HCT116 (cell line): ENCODE measurements around the gene SLC22A15. TPM values are rescaled to one million over a fixed set of nuclear protein-coding genes. Genes with fewer than 3 reads are reported as not detected.
A peak's percentile ranks its signal among the peaks of the same experiment; 100 is the strongest.

Experiments used
- ATAC-seq: fragments of 200-7000 bp; cut with Tn5 transposase; 2 replicates; pipeline ENCODE4 v1.9.1; 2020; ENCODE audit warnings: mild to moderate bottlenecking, moderate library complexity
- BruUV-seq: library from RNA; stranded (reverse); fragments of 400-500 nt; replicated peaks from 2 replicates; lab custom pipeline; 2021; lab: Mats Ljungman, UMichigan
- CTCF ChIA-PET: fragments of 300-600 bp; sonication (Branson Sonifier 250); formaldehyde crosslinking; loops from one replicate; lab custom pipeline; 2021; ENCODE audit warnings: antibody characterized with exemption; lab: Charles Lee
- POLR2A ChIA-PET: fragments of 300-600, 350-600 bp; sonication (Branson Sonifier 250); formaldehyde crosslinking; loops from one replicate; lab custom pipeline; 2021; ENCODE audit warnings: antibody characterized with exemption; lab: Charles Lee
- RAD21 ChIA-PET, 2 experiments: fragments of 300-600 bp; sonication (Branson Sonifier 250); formaldehyde crosslinking; loops; one replicate each; lab custom pipeline; 2023; ENCODE audit warnings: low total read pairs in 2 of 2; ENCODE audit not compliant: uncharacterized antibody in 2 of 2, unreplicated experiment in 2 of 2, low non-redundant PET in 1 of 2; lab: Charles Lee
- DNase-seq: peaks from one replicate; pipeline ENCODE4 v3.0.0-alpha.2; 2010; ENCODE audit warnings: low read depth, low spot score
- H2AFZ ChIP-seq: fragments of 200-600 bp; shearing (Covaris generic), sonication (generic); 2 replicates; pipeline ENCODE4 v1.6.1; 2017; ENCODE audit warnings: low read depth, mixed run types, mixed read lengths, antibody characterized with exemption, low read length; ENCODE audit not compliant: poor library complexity, severe bottlenecking
- H3K27ac ChIP-seq: 2 replicates; pipeline ENCODE4 v1.5.1; 2012; ENCODE audit warnings: low read depth, low read length
- H3K27me3 ChIP-seq: fragments of 200-600 bp; sonication (generic); 2 replicates; pipeline ENCODE4 v1.6.1; 2016; ENCODE audit warnings: mixed run types, low read length, mixed read lengths; ENCODE audit not compliant: insufficient read depth
- H3K36me3 ChIP-seq, 2 experiments: fragments of 200-500 bp in 1 of 2; fragments of 200-600 bp in 1 of 2; sonication (Bioruptor generic) in 1 of 2; sonication (generic) in 1 of 2; 2 replicates each; pipeline versions ENCODE4 v1.5.1 to v1.6.1; 2014 to 2016; ENCODE audit warnings: low read length in 2 of 2, inconsistent platforms in 1 of 2, mixed read lengths in 1 of 2, mixed run types in 1 of 2; ENCODE audit not compliant: insufficient read depth in 2 of 2, control insufficient read depth in 1 of 2
- H3K4me1 ChIP-seq, 2 experiments: fragments of 200-600 bp in 1 of 2; sonication (generic) in 1 of 2; 2 replicates each; pipeline versions ENCODE4 v1.5.1 to v1.6.1; 2012 to 2017; ENCODE audit warnings: low read length in 2 of 2, inconsistent platforms in 1 of 2, mild to moderate bottlenecking in 1 of 2, mixed read lengths in 1 of 2, mixed run types in 1 of 2, moderate library complexity in 1 of 2; ENCODE audit not compliant: insufficient read depth in 2 of 2, control insufficient read depth in 1 of 2
- H3K4me2 ChIP-seq: fragments of 200-600 bp; sonication (generic); 2 replicates; pipeline ENCODE4 v1.6.1; 2017; ENCODE audit warnings: mixed run types, low read length, mixed read lengths
- H3K4me3 ChIP-seq, 2 experiments: fragments of 200-600 bp in 1 of 2; sonication (generic) in 1 of 2; replicated peaks in 1 of 2; 2 replicates each; pipeline ENCODE4 v1.5.1; 2011 to 2016; ENCODE audit warnings: low read length in 2 of 2, control low read depth in 1 of 2, low read depth in 1 of 2, mild to moderate bottlenecking in 1 of 2, mixed read lengths in 1 of 2, mixed run types in 1 of 2
- H3K79me2 ChIP-seq: fragments of 200-600 bp; sonication (generic); 2 replicates; pipeline ENCODE4 v1.6.1; 2017; ENCODE audit warnings: mild to moderate bottlenecking, mixed run types, low read length, moderate library complexity, mixed read lengths; ENCODE audit not compliant: insufficient read depth
- H3K9ac ChIP-seq: fragments of 200-600 bp; sonication (generic); 2 replicates; pipeline ENCODE4 v1.6.1; 2016; ENCODE audit warnings: low read length, mixed read lengths
- H3K9me2 ChIP-seq: fragments of 200-600 bp; sonication (generic), shearing (Covaris generic); 2 replicates; pipeline ENCODE4 v1.6.1; 2017; ENCODE audit warnings: mixed run types, mild to moderate bottlenecking, moderate library complexity; ENCODE audit not compliant: insufficient read depth
- H3K9me3 ChIP-seq, 2 experiments: fragments of 200-500 bp in 1 of 2; fragments of 200-600 bp in 1 of 2; sonication (Bioruptor generic) in 1 of 2; sonication (generic) in 1 of 2; 2 replicates each; pipeline ENCODE4 v1.6.1; 2014 to 2017; ENCODE audit warnings: low read length in 2 of 2, mixed read lengths in 2 of 2, inconsistent platforms in 1 of 2, low read depth in 1 of 2, mild to moderate bottlenecking in 1 of 2, mixed run types in 1 of 2, moderate library complexity in 1 of 2; ENCODE audit not compliant: control insufficient read depth in 1 of 2, insufficient read depth in 1 of 2
- H4K20me1 ChIP-seq: fragments of 200-600 bp; sonication (generic), shearing (Covaris generic); 2 replicates; pipeline ENCODE4 v1.6.1; 2017; ENCODE audit warnings: mixed run types, mild to moderate bottlenecking, moderate library complexity; ENCODE audit not compliant: insufficient read depth
- ATF3 ChIP-seq: IDR thresholded peaks from 2 replicates; pipeline ENCODE4 v1.6.1; 2012
- CEBPB ChIP-seq: IDR thresholded peaks from 2 replicates; pipeline ENCODE4 v1.6.1; 2012; ENCODE audit warnings: low read depth
- ELF1 ChIP-seq: IDR thresholded peaks from 2 replicates; pipeline ENCODE4 v1.6.1; 2012; ENCODE audit warnings: low read depth, borderline replicate concordance
- FOSL1 ChIP-seq: IDR thresholded peaks from 2 replicates; pipeline ENCODE4 v1.6.1; 2012; ENCODE audit warnings: low read depth
- POLR2A ChIP-seq: IDR thresholded peaks from 2 replicates; pipeline ENCODE4 v1.7.0; 2011; ENCODE audit warnings: borderline replicate concordance; ENCODE audit not compliant: insufficient read depth, insufficient read length; ENCODE audit errors: extremely low read depth
- SIN3A ChIP-seq: IDR thresholded peaks from 2 replicates; pipeline ENCODE4 v1.6.1; 2012; ENCODE audit warnings: low read depth
- ZBTB33 ChIP-seq: IDR thresholded peaks from 2 replicates; pipeline ENCODE4 v1.6.1; 2011; ENCODE audit warnings: mild to moderate bottlenecking, low read length, moderate library complexity; ENCODE audit not compliant: insufficient replicate concordance; ENCODE audit errors: extremely low read depth
- ZFX ChIP-seq: fragments of 450-650 bp; IDR thresholded peaks from 2 replicates; pipeline ENCODE4 v1.6.1; 2017
- intact Hi-C: fragments of 100-400 bp; cut with micrococcal nuclease; formaldehyde crosslinking; loops from 2 replicates; pipeline ENCODE4 v1.10.0; 2022
- total RNA-seq: library from RNA; stranded (reverse); gene quantifications from one replicate; pipeline ENCODE4 v1.2.1, GENCODE V29; 2021; ENCODE audit not compliant: unreplicated experiment
- TF ChIP-seq, protein P1 (sequence below): IDR thresholded peaks from 2 replicates; pipeline ENCODE4 v1.6.1; 2012

The SLC22A15 gene
- total RNA-seq, 1 experiment from 2014 or later: 3.1 TPM

- Histone ChIP-seq H3K36me3 (no peaks in the 10 kb centered on the region), H3K9ac (peak overlapping the region; percentile 64)
- RAD21 ChIA-PET: no interaction called here
- TF ChIP-seq SIN3A (no peak), ZBTB33 (no peak), FOSL1 (no peak), ZFX (peak; percentile 63), ATF3 (no peak), POLR2A (no peak), ELF1 (no peak), CEBPB (no peak)
- TF ChIP-seq, protein P1, sequence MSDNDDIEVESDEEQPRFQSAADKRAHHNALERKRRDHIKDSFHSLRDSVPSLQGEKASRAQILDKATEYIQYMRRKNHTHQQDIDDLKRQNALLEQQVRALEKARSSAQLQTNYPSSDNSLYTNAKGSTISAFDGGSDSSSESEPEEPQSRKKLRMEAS: peak; percentile 33; the same call in 1 of the 2 replicates
- TF ChIP-seq, all 23 proteins: peak for 2
- intact Hi-C loops: no loop called here
- Histone ChIP-seq H3K79me2 (peaks cover 8% of the 10 kb centered on the region), H4K20me1 (no peaks in the 10 kb centered on the region), H2AFZ (peak overlapping the region; percentile 37), H3K4me3 (peak overlapping the region; percentile 64 to 74), H3K4me1 (peaks cover 8 to 25% of the 10 kb centered on the region in 2 experiments; a peak in 3 of 4 replicates), H3K9me3 (no peaks in the 10 kb centered on the region), H3K27me3 (no peaks in the 10 kb centered on the region), H3K27ac (peak overlapping the region; percentile 67), H3K4me2 (peak overlapping the region; percentile 95), H3K9me2 (no peaks in the 10 kb centered on the region)
- ChIA-PET POLR2A (interaction anchor here (1.3 kb wide), 1 partner anchor 212 kb away, joined by 3 read pairs; no protein-coding TSS in a partner anchor), CTCF (interaction anchor here (0.9 to 1.2 kb wide), 2 partner anchors 169 to 206 kb away, joined by 4 read pairs; no protein-coding TSS in a partner anchor)
- DNase-seq (no peak), ATAC-seq (peak; percentile 8; the same call in 1 of the 2 replicates)
- no TSS peak for BruUV-seq
These were observed 697 bp downstream of the SLC22A15 start for GRCh38 chr1:115976921-115977498.
